Muscle of arm (tissue), 12 donors: ENCODE results near the gene ERH. TPM values are rescaled to one million over a fixed set of nuclear protein-coding genes. Genes with fewer than 3 reads are reported as not detected.

ENCODE experiments used
- DNase-seq: peaks from one replicate; pipeline ENCODE4 v3.0.0-alpha.2; 2013
- polyA plus RNA-seq, 12 donors: library from polyadenylated mRNA; unstranded; fragments of 120-200 nt; gene quantifications; one replicate each; pipeline ENCODE4 v1.2.1, GENCODE V29; 2013; ENCODE audit not compliant: insufficient read length in 12 of 12

The ERH gene
- polyA plus RNA-seq, 12 donors = 127 to 669 (median 174) TPM

DNA sequence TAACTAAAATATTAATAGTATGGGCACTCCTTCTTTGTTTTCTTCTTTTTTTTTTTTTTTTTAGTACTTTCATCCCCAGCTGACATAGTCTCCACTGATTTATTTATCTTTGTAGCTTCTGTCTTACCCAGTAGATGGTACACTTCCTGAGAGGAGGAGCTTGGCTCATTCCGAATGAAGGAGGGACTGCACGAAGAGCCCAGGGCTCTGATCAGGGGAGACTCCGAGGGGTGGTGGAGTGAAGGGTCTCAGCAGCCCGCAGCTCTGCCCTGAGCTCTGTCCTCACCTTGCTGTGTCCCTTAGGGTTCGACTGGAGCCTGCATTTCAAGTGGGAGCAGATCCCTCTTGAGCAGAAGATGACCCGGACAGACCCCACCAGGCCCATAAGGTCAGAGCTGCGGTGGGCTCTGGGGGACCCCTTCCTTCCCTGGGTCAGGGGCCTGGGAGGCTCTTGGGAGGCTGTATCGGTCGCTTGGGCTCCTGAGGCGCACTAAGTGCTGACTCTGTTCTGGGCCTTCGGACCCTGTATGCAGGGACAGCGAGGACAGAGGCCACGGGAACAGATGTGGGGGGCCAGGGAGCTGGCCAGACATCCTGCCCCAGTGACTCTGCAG, 65.2 kb downstream of the ERH start:
- no peak for DNase-seq

DNA sequence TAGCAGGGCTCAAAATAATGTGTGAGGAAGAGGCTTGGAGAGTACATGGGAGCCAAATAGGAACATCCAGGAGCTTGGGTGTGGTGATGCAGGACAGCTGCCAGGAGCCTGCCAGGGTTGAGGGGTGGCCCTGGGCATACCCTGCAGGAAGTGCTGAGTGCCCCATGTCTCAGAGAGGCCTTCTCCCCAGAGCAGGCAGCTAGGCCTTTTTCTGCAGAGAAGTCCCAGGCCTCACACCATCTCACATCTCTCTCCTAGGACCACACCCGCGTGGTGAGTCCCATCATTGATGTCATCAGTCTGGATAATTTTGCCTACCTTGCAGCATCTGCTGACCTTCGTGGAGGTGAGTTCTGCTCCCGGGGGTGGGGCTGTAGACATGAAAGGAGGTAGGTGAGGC, 66.9 kb downstream of the ERH start:
- no peak for DNase-seq

Other genes starting within 250 kb of the ERH start
- gene DCAF5, start 245.2 kb downstream of the ERH start, polyA plus RNA-seq = 10 to 100 TPM in 11 of 12 donors, not detected in 1; 37.4 to 61.2 (median 45.2) TPM
- 10 to 100 TPM in 11 of 12 donors, not detected in 1; 14.8 to 21.1 (median 16.5) TPM for gene EXD2, start 206.8 kb downstream of the ERH start, polyA plus RNA-seq
- gene GALNT16, start 138.1 kb downstream of the ERH start, polyA plus RNA-seq = 10 to 100 TPM in 11 of 12 donors, not detected in 1; 21.3 to 64.5 (median 28.7) TPM
- gene SLC39A9, start 393 bp upstream of the ERH start, polyA plus RNA-seq = 10 to 100 TPM in 11 of 12 donors, not detected in 1; 27.0 to 41.5 (median 32.4) TPM
- gene PLEKHD1, start 86.4 kb upstream of the ERH start, polyA plus RNA-seq = 1 to 10 TPM in 1 of 12 donors, under 1 TPM in 9, not detected in 2; 0.48 to 1.2 (median 0.63) TPM
- under 1 TPM in 3 of 12 donors, not detected in 9; 0.04 to 0.07 (median 0.04) TPM for gene CCDC177, start 176.6 kb upstream of the ERH start, polyA plus RNA-seq
- gene SUSD6, start 213.3 kb upstream of the ERH start, polyA plus RNA-seq = 10 to 100 TPM in 11 of 12 donors, not detected in 1; 14.8 to 28.0 (median 18.7) TPM